B cell (primary cell): ENCODE results near the gene RCVRN.

Experiments used
- CTCF ChIP-seq: fragments of 200-600 bp; IDR thresholded peaks from one replicate; pipeline ENCODE4 v1.8.0; 2022; ENCODE audit warnings: antibody characterized with exemption, mild to moderate bottlenecking
- EZH2 ChIP-seq: IDR thresholded peaks from 2 replicates; pipeline ENCODE4 v1.6.1; 2012; ENCODE audit warnings: borderline replicate concordance, low read depth, mild to moderate bottlenecking, moderate library complexity, low read length; ENCODE audit not compliant: insufficient read depth, poor library complexity, severe bottlenecking

GRCh38 chr17:9855036-9855435, 50.0 kb downstream of the RCVRN start:
- no peak for TF ChIP-seq CTCF
- no peak for TF ChIP-seq EZH2
